Activated CD4-positive, alpha-beta T cell treated with anti-CD3 and anti-CD28 coated beads for 36 hours (primary cell): Measurements from ENCODE around the gene COL4A2. TPM values are rescaled to one million over a fixed set of nuclear protein-coding genes. Genes with fewer than 3 reads are reported as not detected.

Experiments used
- ATAC-seq: fragments of 200-7000 bp; cut with Tn5 transposase; one replicate; pipeline ENCODE4 v1.10.0; 2021; ENCODE audit warnings: mild to moderate bottlenecking, moderate library complexity
- CTCF ChIA-PET: fragments of 350-600 bp; sonication (Branson Sonifier 250); formaldehyde crosslinking; loops from one replicate; lab custom pipeline; 2021; ENCODE audit warnings: antibody characterized with exemption; lab: Charles Lee
- POLR2A ChIA-PET: fragments of 350-600 bp; sonication (Branson Sonifier 250); formaldehyde crosslinking; loops from one replicate; lab custom pipeline; 2021; ENCODE audit warnings: antibody characterized with exemption, inconsistent platforms; lab: Charles Lee
- DNase-seq: peaks from one replicate; pipeline ENCODE4 v3.0.0-alpha.2; 2020
- H3K27ac Mint-ChIP-seq: one replicate; pipeline ENCODE4 v1.8.0; 2021; ENCODE audit warnings: mixed read lengths
- H3K27me3 Mint-ChIP-seq: one replicate; pipeline ENCODE4 v1.8.0; 2021; ENCODE audit warnings: mixed read lengths
- H3K36me3 Mint-ChIP-seq: one replicate; pipeline ENCODE4 v1.8.0; 2021; ENCODE audit warnings: low read depth, mixed read lengths
- H3K4me1 Mint-ChIP-seq: one replicate; pipeline ENCODE4 v1.8.0; 2021; ENCODE audit warnings: mixed read lengths
- H3K4me3 Mint-ChIP-seq: one replicate; pipeline ENCODE4 v1.8.0; 2021; ENCODE audit warnings: mild to moderate bottlenecking, moderate library complexity, mixed read lengths
- H3K9me3 Mint-ChIP-seq: one replicate; pipeline ENCODE4 v1.8.0; 2021; ENCODE audit warnings: low read depth, mixed read lengths
- intact Hi-C, 2 experiments: fragments of 100-400 bp; cut with DNase I in 1 of 2; cut with micrococcal nuclease in 1 of 2; formaldehyde crosslinking; loops; one replicate each; pipeline versions ENCODE4 v1.14.2 to v1.15.1; 2022 to 2024; cut with DNase I, micrococcal nuclease
- total RNA-seq, 2 experiments: library from RNA; stranded (reverse); gene quantifications; one replicate each; pipeline ENCODE4 v1.2.3, GENCODE V29; 2021

COL4A2 gene
- not detected for total RNA-seq

DNA sequence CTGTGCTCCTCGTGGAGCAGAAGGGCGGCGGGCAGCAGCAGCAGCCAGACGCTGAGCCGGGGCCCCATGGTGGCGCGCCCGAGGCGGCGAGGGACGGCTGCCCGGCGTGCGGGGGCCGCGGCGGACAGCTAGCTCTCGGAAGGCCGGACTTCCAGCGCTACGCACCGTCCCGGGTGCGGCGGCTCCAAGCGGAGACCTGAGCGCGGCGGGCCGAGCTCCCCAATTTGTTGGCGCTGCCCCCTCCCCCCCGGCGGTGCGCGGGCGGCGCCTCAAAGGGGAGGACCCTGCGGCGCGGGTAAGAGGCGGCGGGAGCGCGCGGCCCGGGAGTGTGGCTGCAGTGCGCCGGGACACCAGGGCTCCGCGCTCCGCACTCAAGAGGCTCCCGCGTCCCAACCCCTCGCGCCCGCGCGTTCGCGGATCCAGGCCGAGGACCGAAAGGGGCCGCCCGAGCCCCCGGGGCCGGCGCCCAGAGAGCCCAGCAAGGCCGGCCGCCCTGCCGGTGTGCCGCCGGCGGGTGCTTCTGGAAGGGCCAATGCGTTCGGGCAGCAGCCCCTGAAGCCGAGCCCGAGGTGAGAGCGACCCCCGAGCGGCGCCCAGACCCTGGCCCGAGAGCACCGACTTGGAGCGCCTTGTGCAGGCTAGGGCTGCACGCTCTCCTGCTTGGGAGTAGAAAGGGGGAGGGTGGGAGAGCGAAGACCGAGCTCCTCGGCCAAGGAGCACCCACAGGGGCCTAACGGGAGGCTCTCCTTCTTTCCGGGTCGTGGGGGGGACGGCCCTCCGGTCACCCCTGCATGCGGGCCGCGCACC is at the start of gene COL4A2, which contains the start of gene COL4A1:
Gene COL4A2 (plus strand): TSS at position 325 of the 807 bp plus-strand sequence. CDS start 620 bp downstream, outside the sequence.
Gene COL4A1 (minus strand): TSS at position 198 of the 807 bp plus-strand sequence. CDS start 130 bp downstream, at position 68.
- DNase-seq: no peak
- Mint-ChIP-seq H3K27ac (no peak within 1 kb of the TSS), H3K4me3 (peak within 1 kb of the TSS; percentile 13), H3K36me3 (no peaks in the 10 kb centered on the region), H3K9me3 (no peaks in the 10 kb centered on the region), H3K27me3 (peaks cover 65% of the 10 kb centered on the region), H3K4me1 (peaks cover 14% of the 10 kb centered on the region)
- intact Hi-C loops: loop anchor here in 1 of 2 experiments (5.0 kb wide), 1 partner anchor 115 kb away; no protein-coding TSS in a partner anchor
- ATAC-seq: no peak
- POLR2A ChIA-PET: no interaction called here
- CTCF ChIA-PET: no interaction called here

DNA sequence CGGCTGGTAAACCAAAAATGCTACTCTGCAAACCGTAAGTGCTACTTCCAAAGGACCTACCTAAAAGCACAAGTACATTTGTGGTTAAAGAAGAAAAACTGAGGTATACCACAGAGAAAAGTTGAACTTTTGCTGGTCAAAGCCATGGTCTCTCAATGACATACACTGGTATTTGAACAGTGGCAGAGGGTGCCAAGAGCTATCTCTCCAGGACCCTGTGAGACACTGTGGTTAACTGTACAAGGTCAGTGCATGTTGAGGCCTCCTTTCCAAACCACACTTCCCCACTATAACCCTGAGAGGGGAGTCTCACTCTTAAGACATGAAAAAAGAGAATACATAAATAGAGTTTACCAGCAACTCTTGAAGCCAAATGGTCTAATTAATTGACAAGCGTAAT is 49.7 kb upstream of the COL4A2 start:
- H3K9me3 Mint-ChIP-seq: peaks cover 3% of the 10 kb centered on the region
- no peaks in the 10 kb centered on the region for H3K4me1 Mint-ChIP-seq
- ChIA-PET CTCF (no interaction called here), POLR2A (no interaction called here)
- H3K36me3 Mint-ChIP-seq: no peaks in the 10 kb centered on the region
- intact Hi-C loops: no loop called here
- DNase-seq (no peak), ATAC-seq (no peak)
- H3K27me3 Mint-ChIP-seq: peaks cover 19% of the 10 kb centered on the region
- no peak overlapping the region for H3K4me3 Mint-ChIP-seq
- no peak overlapping the region for H3K27ac Mint-ChIP-seq

DNA sequence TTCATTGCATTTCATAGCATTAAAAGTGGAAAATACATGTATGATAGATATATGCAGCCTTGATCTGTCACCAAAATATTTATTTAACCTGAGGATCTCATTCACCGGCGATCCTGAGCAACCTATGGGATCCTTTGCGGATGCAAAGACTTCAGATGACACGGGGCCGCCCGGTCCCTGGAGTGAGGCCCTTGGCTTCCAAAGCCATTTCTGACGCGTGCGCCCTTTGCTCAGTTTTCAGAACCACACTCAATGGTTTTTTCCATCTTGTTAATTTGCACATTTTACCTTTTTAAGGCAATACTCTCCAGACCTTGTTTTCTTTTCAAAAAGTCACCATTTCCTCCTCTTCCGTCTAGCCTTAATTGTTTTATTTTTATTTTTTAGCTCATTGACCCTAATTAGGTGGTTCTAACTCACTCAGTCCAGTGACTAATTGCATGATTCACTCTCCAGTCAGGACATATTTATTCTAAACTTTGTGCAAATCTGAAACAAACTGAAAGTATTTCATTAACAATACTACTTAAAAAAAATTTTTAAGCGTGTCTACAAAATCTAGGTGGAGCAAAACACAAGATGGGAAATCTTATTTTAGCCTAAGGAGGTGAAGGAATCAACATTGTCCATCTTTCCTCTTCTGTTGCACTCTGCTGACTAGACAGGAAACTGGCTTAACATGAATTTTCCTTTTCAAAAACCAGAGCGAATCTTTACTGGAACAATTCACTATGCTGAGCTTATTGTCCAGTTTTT is 48.0 kb upstream of the COL4A2 start:
- Mint-ChIP-seq H3K4me1 (no peaks in the 10 kb centered on the region), H3K9me3 (peaks cover 3% of the 10 kb centered on the region), H3K27me3 (peaks cover 27% of the 10 kb centered on the region), H3K4me3 (no peak overlapping the region), H3K27ac (no peak overlapping the region), H3K36me3 (no peaks in the 10 kb centered on the region)
- ChIA-PET CTCF (interaction anchor here (0.7 to 1.0 kb wide), 4 partner anchors 9 to 300 kb away, joined by 3 to 4 read pairs (median 3); no protein-coding TSS in a partner anchor), POLR2A (no interaction called here)
- no peak for ATAC-seq
- DNase-seq: no peak
- intact Hi-C loops: no loop called here

DNA sequence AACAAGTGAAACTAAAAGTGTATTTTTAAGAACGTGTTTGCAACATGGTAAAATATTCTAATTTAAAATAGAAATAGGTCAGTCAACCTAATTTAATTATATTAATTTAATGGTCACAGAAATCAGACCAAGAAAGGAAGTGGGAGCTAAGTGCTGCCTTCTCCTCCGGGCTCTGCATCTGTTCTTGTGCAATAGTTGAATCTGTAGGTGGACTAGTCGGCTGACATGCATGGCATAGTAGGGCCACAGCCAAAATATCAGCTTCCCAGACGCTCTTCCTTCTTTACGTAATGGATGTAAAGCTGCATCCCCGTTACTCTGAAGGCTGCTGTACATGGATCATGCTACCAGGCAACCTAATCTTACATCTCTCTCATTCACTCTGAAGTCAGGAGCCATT is 47.4 kb upstream of the COL4A2 start:
- CTCF ChIA-PET: interaction anchor here (0.8 to 1.0 kb wide), 3 partner anchors 8 to 53 kb away, joined by 3 to 4 read pairs (median 3); no protein-coding TSS in a partner anchor

DNA sequence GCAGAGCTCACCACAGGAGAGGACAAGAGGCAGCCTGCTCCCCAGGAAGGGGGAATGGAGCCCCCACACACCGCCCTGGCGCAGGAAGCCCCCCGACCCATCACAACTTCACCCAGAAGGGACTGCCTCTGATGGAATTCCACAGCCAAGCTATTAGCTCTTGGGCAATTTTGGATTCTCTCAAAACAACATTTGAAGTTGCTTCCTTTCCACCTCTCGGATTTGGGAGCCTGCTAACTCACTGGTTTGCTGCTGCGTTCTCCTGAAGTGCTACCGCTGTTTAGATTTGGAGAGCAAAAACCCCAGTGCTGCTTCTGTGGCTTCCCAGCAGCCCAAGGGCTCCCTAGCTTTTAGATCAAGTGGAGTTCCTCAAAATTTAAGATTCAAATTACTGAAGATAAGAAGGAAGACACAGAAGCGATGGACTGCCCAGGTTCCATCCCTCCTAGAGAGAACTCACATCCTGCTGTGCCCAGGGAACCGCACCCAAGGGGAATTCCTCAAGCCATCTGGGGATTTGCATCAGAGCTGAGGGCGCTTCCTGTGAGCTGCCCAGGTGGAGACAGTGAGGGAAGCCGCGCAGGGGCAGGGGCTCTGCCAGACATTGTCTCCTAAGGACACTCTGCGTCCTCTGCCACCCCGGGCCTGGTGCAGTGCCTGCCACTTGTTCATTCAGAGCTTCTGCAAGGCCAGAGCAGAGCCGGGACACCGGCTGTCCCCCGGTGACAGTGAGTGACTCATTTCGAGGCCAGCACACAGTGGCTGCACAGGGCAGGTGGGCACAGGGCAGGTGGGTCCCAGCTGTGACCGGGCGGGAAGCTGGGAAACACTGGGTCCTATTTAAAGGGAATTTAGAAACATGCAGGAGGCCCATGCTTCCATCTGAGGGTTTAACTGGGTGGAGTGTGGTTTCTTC is 45.7 kb upstream of the COL4A2 start:
- no peaks in the 10 kb centered on the region for H3K4me1 Mint-ChIP-seq
- POLR2A ChIA-PET: interaction anchor here (0.5 kb wide), 1 partner anchor 471 kb away, joined by 3 read pairs; no protein-coding TSS in a partner anchor
- intact Hi-C loops: no loop called here

More for the DNA sequence above, 47.4 kb upstream of the COL4A2 start:
- peaks cover 3% of the 10 kb centered on the region for H3K9me3 Mint-ChIP-seq
- peaks cover 28% of the 10 kb centered on the region for H3K27me3 Mint-ChIP-seq
- intact Hi-C loops: no loop called here
- POLR2A ChIA-PET: no interaction called here
- H3K27ac Mint-ChIP-seq: no peak overlapping the region
- ATAC-seq (no peak), DNase-seq (no peak)
- H3K4me1 Mint-ChIP-seq: no peaks in the 10 kb centered on the region
- no peak overlapping the region for H3K4me3 Mint-ChIP-seq
- no peaks in the 10 kb centered on the region for H3K36me3 Mint-ChIP-seq

DNA sequence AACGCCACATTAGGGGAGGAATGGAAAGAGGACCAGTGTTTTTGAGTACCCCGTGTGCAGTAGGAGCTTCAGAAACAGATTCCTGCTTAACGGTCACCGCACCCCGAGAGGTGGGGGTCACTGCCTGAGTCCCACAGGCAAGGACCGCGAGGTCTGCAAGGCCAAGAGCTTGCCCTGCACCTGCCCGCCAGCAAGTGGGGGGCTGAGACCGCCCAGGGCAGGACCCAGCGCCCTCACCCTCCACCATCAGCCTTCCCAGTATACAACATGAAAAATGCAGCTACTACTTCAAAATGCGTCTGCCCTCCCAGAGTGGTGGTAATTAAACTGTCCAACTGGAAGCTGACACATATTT is 45.0 kb upstream of the COL4A2 start:
- Mint-ChIP-seq H3K4me3 (no peak overlapping the region), H3K36me3 (no peaks in the 10 kb centered on the region), H3K27ac (no peak overlapping the region), H3K4me1 (no peaks in the 10 kb centered on the region), H3K27me3 (peaks cover 33% of the 10 kb centered on the region), H3K9me3 (no peaks in the 10 kb centered on the region)
- DNase-seq (no peak), ATAC-seq (no peak)
- ChIA-PET POLR2A (interaction anchor here (0.5 kb wide), 1 partner anchor 472 kb away, joined by 3 read pairs; no protein-coding TSS in a partner anchor), CTCF (no interaction called here)
- intact Hi-C loops: no loop called here

More for the DNA sequence above, 45.7 kb upstream of the COL4A2 start:
- no peaks in the 10 kb centered on the region for H3K36me3 Mint-ChIP-seq
- peaks cover 33% of the 10 kb centered on the region for H3K27me3 Mint-ChIP-seq
- no peak overlapping the region for H3K27ac Mint-ChIP-seq
- DNase-seq (no peak), ATAC-seq (no peak)
- no peak overlapping the region for H3K4me3 Mint-ChIP-seq
- no peaks in the 10 kb centered on the region for H3K9me3 Mint-ChIP-seq
- CTCF ChIA-PET: no interaction called here

DNA sequence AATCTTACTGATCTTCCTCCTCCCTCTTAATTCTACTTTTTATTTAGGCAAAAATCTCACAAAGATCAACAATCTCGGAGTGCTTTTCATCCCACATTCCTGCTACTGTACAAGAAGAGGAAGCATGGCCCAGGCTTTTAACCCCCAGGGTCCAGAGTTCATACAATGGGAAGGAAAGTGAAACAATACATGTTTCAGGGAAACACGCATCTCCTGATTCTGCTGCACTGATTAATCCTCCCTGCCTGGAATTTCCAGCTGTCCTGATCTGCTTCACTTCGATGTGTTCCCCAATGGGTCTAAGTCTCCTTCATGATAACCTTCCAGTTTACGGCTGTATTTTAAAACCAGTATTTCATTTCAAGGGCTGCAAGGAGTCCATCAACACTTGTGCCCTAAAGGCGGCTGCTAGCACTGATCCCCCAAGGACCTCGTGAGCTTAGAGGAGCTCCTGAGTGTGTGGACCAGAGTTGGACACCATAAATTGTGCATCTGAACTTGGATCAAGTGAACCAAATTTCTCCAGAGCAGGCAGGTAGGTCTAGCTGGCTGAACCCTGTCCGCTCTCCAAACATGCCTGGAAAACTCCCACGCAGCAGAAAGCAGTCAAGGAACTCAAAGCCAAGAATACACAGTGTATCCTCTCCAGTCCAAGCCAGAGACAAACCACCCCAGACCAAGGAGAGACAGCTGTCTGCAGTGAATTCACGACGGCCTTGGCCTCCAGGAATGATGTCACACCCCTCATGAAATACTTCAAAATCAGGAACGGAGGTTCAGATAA is 44.4 kb upstream of the COL4A2 start:
- no peaks in the 10 kb centered on the region for H3K36me3 Mint-ChIP-seq
- no peak for ATAC-seq
- no peaks in the 10 kb centered on the region for H3K9me3 Mint-ChIP-seq
- POLR2A ChIA-PET: no interaction called here
- no peak for DNase-seq
- CTCF ChIA-PET: no interaction called here
- no peak overlapping the region for H3K4me3 Mint-ChIP-seq
- H3K27ac Mint-ChIP-seq: no peak overlapping the region
- intact Hi-C loops: no loop called here
- H3K4me1 Mint-ChIP-seq: no peaks in the 10 kb centered on the region
- H3K27me3 Mint-ChIP-seq: peaks cover 33% of the 10 kb centered on the region

DNA sequence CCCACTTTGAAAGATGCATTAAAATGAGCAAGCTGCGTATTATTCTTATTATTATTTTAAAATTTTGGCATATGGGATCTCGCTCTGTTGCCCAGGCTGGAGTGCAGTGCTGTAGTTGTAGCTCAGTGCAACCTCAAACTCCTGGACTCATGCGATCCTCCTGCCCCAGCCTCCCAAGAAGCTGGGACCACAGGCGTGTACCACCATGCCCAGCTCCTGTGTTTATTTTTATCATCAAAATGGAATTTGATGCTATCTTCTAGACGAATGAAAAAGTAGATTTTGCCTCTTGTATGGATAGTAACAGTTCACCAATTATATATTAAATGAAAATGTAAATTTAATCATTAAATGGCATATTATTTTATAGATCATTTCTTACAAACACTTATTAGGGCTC is 43.7 kb upstream of the COL4A2 start:
- Mint-ChIP-seq H3K27ac (no peak overlapping the region), H3K4me1 (no peaks in the 10 kb centered on the region), H3K36me3 (no peaks in the 10 kb centered on the region), H3K27me3 (peaks cover 35% of the 10 kb centered on the region), H3K9me3 (no peaks in the 10 kb centered on the region), H3K4me3 (no peak overlapping the region)
- DNase-seq: no peak
- ChIA-PET CTCF (interaction anchor here (0.7 kb wide), 1 partner anchor 432 kb away, joined by 3 read pairs; no protein-coding TSS in a partner anchor), POLR2A (no interaction called here)
- intact Hi-C loops: no loop called here
- ATAC-seq: no peak

DNA sequence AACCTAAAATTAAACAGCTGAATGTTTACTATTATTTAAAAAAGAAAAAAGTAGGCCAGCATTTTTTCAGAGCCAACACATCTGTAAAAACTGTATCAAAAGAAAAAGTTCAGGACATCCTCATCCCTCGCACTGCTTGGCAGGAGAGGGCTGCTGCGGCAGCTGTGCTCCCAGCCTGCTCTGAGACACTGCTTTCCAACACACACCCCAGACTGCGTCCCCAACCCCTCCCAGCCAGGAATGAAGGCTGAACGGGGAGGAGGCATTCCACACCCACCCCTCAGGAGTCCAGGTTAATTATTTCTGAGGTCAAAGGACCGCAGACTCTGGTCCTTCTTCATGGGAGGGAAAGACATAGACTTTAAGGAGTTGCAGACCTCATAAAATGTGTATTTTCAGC is 43.2 kb upstream of the COL4A2 start:
- CTCF ChIA-PET: interaction anchor here (0.7 kb wide), 1 partner anchor 432 kb away, joined by 3 read pairs; no protein-coding TSS in a partner anchor
- H3K9me3 Mint-ChIP-seq: no peaks in the 10 kb centered on the region
- H3K36me3 Mint-ChIP-seq: no peaks in the 10 kb centered on the region
- H3K4me1 Mint-ChIP-seq: no peaks in the 10 kb centered on the region
- DNase-seq: no peak
- intact Hi-C loops: no loop called here
- H3K27me3 Mint-ChIP-seq: peaks cover 35% of the 10 kb centered on the region
- no peak overlapping the region for H3K4me3 Mint-ChIP-seq
- no peak for ATAC-seq
- H3K27ac Mint-ChIP-seq: no peak overlapping the region
- POLR2A ChIA-PET: no interaction called here

DNA sequence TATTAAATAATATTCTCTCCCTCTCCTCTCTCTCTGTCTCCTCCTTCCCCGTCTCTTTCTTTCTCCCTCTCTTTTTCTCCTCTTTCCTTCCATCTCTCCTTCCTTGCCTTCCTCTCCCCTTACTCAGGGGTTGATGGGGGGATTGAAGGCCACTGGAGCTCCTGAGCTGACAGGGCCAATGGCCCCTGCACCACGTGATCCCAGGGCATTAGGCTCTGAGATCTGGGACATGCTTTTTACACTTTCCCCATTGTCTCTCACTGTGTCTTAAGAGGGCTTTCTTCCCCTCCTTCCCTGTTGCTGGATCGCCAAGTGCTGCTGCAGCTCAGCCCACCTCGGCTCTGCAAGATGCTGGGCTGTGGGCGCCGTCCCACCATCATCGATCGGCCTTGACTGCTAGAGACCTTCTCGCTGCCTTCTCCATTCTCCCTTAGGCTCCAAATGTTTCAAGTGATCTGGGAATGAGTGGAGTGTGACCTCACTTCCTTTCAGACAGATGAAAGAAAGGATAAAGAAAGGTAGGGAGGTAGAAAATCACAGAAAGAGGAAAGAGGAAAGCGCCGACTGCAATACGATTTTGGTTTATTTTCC is 42.3 kb upstream of the COL4A2 start:
- no peak for ATAC-seq
- Mint-ChIP-seq H3K4me1 (no peaks in the 10 kb centered on the region), H3K9me3 (no peaks in the 10 kb centered on the region), H3K27me3 (peaks cover 35% of the 10 kb centered on the region), H3K27ac (no peak overlapping the region), H3K36me3 (no peaks in the 10 kb centered on the region), H3K4me3 (no peak overlapping the region)
- CTCF ChIA-PET: no interaction called here
- intact Hi-C loops: no loop called here
- POLR2A ChIA-PET: no interaction called here
- DNase-seq: no peak
